LNCaP clone FGC (cell line): ENCODE results near the gene NCK2.

Experiments
- DNase-seq: peaks from one replicate; pipeline ENCODE4 v3.0.0-alpha.2; 2011; ENCODE audit warnings: low read depth
- H3K4me3 ChIP-seq: 2 replicates; pipeline ENCODE4 v1.5.1; 2011; ENCODE audit warnings: mild to moderate bottlenecking, low read depth, low read length, control low read depth
- TF ChIP-seq, protein P1 (sequence below): IDR thresholded peaks from 2 replicates; pipeline ENCODE4 v1.5.1; 2012; ENCODE audit warnings: mild to moderate bottlenecking; ENCODE audit not compliant: control insufficient read depth, insufficient read depth; ENCODE audit errors: extremely low read depth

The NCK2 gene

DNA sequence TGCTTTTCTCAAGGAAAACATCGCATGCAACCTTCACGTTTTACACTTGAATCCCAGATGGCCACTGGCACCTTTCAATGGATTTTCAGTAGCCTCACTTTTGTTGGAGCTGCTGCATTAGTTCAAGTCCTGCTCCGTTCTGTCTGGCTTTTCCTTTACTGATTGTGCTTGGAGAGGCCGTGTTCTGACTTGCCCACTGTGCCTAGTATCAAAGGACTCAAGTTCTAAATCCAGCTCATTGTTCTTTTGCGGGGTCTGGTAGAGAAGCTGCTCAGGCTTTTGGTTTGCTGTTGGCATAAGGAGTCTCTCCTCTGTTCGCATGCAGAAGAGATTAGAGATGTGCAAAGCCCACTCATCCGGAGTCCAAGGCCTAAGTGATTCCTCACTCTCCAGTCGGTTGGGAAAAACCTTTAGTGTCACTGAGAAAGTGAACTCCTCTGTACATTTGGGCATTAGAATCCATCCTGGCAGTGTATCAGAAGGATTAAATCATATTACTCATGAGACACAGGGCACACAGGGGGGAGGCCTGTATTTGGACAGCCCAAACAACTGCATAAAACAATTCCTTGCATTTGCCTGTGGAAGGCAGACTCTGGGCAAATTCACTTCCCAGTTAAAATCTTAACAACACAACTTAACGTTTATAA is 69.7 kb downstream of the NCK2 start:
- DNase-seq = no peak
- H3K4me3 ChIP-seq = no peak overlapping the region
- TF ChIP-seq, protein P1, sequence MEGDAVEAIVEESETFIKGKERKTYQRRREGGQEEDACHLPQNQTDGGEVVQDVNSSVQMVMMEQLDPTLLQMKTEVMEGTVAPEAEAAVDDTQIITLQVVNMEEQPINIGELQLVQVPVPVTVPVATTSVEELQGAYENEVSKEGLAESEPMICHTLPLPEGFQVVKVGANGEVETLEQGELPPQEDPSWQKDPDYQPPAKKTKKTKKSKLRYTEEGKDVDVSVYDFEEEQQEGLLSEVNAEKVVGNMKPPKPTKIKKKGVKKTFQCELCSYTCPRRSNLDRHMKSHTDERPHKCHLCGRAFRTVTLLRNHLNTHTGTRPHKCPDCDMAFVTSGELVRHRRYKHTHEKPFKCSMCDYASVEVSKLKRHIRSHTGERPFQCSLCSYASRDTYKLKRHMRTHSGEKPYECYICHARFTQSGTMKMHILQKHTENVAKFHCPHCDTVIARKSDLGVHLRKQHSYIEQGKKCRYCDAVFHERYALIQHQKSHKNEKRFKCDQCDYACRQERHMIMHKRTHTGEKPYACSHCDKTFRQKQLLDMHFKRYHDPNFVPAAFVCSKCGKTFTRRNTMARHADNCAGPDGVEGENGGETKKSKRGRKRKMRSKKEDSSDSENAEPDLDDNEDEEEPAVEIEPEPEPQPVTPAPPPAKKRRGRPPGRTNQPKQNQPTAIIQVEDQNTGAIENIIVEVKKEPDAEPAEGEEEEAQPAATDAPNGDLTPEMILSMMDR = no peak

DNA sequence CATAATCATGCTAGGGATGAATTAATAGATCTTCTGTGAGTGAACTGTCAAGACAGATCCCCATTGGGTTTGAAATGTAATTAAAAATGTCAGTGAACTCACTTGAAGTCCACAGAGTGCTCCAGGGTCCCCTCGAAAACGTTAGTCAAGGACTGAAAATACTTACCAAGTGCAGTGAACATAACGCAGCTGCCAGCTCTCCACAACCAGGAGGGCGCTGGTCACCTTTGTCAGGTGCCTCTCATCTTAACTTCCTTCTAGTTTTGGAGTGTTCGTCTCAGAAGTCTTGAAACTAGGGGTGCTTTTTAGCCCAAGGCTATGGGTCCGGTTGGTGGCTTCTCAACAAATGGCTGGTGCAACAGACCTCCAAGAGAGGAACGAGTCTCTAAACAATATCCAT is 70.7 kb downstream of the NCK2 start:
- H3K4me3 ChIP-seq = no peak overlapping the region
- TF ChIP-seq, protein P1 = no peak
- DNase-seq = no peak

DNA sequence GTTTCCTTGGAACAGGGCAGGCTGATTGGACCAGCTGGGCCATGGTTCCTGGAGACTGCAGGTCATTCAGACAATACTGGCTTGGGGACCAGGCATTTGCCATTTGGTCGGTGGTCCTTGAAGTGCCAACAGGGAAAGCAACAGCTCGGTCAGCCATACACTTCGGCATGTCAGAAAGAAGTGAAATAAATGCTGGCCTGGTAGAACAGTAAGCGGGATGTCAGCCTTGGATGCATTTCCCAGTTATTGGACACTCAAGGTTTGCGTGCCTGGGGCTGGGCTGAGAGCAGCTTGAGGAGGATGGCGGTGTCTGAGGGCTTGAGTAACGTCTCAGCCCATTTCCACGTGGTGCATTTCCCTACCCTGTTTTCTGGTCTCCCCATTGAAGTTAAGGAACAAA is 75.4 kb downstream of the NCK2 start:
- no peak for DNase-seq
- no peak overlapping the region for H3K4me3 ChIP-seq
- TF ChIP-seq, protein P1 = no peak

DNA sequence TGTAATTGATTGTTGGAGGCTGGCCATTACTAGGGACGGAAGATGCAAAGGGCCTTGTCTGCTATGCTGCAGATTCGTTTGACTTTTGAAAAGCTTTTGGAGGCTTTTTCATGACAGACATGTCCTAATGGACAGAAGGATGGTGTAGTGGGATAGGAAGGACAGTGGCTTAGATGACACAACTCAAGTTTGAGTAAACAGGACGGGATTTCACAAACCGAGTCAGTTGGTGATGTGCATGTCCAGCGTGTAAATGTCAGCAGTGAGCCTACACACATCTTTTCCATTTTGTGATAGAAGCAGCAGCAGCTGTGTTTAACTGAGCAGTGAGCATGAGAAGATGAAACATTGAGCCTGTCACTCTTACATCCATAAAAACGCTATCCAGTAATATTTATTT is 76.0 kb downstream of the NCK2 start:
- TF ChIP-seq, protein P1 = no peak
- H3K4me3 ChIP-seq = no peak overlapping the region
- no peak for DNase-seq

DNA sequence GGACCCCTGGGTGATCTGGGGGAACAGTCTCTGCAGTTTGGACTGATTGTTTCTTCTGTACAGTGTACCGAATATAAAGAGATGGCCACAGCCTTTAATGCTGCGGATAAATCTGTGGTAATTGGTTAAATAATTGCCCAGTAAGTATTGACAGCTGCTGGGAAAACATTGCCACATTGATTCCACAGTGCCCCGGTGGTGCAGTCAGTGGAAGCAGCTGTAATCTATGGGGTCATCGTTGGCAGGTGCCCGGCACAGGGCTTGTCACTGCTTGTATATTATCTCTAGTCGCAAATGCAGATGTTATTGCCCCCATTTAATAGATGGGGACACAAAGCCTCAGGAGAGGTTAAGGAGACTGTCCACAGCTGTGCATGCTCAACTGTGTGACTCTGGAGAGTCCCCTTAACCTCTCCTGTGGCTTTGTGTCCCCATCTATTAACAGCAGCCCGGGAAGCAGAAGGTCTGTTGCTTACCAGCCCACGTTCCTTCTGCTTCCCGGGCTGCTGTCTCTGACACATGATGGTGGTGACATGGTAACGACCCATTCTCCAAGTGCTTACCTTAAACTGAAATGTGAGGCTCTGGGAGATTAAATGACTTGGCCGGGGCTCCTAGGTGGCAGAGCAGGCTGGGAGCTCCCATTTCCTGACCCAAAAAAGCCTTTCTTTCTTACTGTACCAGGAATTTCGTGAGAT is 76.9 kb downstream of the NCK2 start:
- DNase-seq = no peak
- TF ChIP-seq, protein P1 = no peak
- H3K4me3 ChIP-seq = no peak overlapping the region

DNA sequence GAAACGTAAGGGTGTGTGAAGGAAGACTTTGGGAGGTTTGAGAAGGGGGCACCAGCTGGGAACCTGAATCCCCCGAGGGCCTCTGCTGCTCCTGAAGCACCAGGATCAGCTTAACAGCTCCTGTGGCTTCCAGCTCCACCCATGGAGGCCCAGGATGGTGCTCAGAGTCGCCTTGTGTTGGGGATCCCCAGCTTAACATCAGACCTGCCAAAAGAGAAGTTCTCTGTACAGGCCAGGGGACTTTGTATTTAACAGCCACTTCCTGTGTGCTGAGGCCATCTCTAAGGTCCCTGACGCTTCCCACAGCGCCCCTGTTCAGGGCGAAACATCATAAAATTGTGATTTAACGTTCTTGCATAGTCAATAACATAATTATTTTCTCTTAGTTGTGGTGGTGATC is 77.5 kb downstream of the NCK2 start:
- H3K4me3 ChIP-seq = no peak overlapping the region
- no peak for DNase-seq
- TF ChIP-seq, protein P1 = no peak
